IMR-90 (cell line): ENCODE data around the gene AHNAK2. TPM values are rescaled to one million over a fixed set of nuclear protein-coding genes. Genes with fewer than 3 reads are reported as not detected.
"Not testable (repeated sequence)": the region's sequence is repeated elsewhere in the genome, so short reads cannot be mapped to it uniquely, and the experiment has no call there.

Experiments
- ATAC-seq: fragments of 200-7000 bp; cut with Tn5 transposase; 2 replicates; pipeline ENCODE4 v1.9.1; 2020; ENCODE audit warnings: low read depth, mild to moderate bottlenecking, moderate library complexity
- BruUV-seq: library from RNA; stranded (reverse); fragments of 400-500 nt; replicated peaks from 2 replicates; lab custom pipeline; 2021; lab: Mats Ljungman, UMichigan
- CTCF ChIA-PET: fragments of 300-600 bp; formaldehyde crosslinking; extraction: SDS; loops from one replicate; lab custom pipeline; 2021; ENCODE audit warnings: antibody characterized with exemption; lab: Yijun Ruan, JAX
- POLR2A ChIA-PET: fragments of 300-600 bp; sonication (Branson Sonifier 250); formaldehyde crosslinking; loops from one replicate; lab custom pipeline; 2022; ENCODE audit warnings: antibody characterized with exemption; ENCODE audit not compliant: unreplicated experiment; lab: Charles Lee
- DNase-seq: peaks from one replicate; pipeline ENCODE4 v3.0.0; 2013
- H2AFZ ChIP-seq: replicated peaks from 2 replicates; pipeline ENCODE3; 2013; ENCODE audit warnings: low read length, mild to moderate bottlenecking; ENCODE audit not compliant: poor library complexity
- H2AK5ac ChIP-seq: 2 replicates; pipeline ENCODE4 v1.6.1; 2013; ENCODE audit warnings: low read depth, low read length, inconsistent platforms
- H2AK9ac ChIP-seq: replicated peaks from 2 replicates; pipeline ENCODE3; 2013; ENCODE audit warnings: mild to moderate bottlenecking, low read depth, low read length, moderate library complexity; ENCODE audit not compliant: poor library complexity
- H2BK120ac ChIP-seq: 2 replicates; pipeline ENCODE4 v1.6.1; 2013; ENCODE audit warnings: low read depth, low read length, inconsistent platforms
- H2BK15ac ChIP-seq: 3 replicates; pipeline ENCODE4 v1.6.1; 2013; ENCODE audit warnings: low read depth, low read length, inconsistent platforms
- H2BK20ac ChIP-seq: 2 replicates; pipeline ENCODE4 v1.6.1; 2013; ENCODE audit warnings: low read depth, mild to moderate bottlenecking, inconsistent platforms, low read length, moderate library complexity
- H2BK5ac ChIP-seq: 2 replicates; pipeline ENCODE4 v1.6.1; 2013; ENCODE audit warnings: mild to moderate bottlenecking, low read depth, low read length, inconsistent platforms; ENCODE audit not compliant: poor library complexity, severe bottlenecking
- H3K14ac ChIP-seq: replicated peaks from 2 replicates; pipeline ENCODE4 v1.6.1; 2013; ENCODE audit warnings: low read depth, low read length, inconsistent platforms
- H3K18ac ChIP-seq: 2 replicates; pipeline ENCODE4 v1.6.1; 2013; ENCODE audit warnings: low read depth, low read length, control low read depth
- H3K23ac ChIP-seq: 2 replicates; pipeline ENCODE4 v1.6.1; 2013; ENCODE audit warnings: low read depth, low read length, inconsistent platforms
- H3K27ac ChIP-seq: 2 replicates; pipeline ENCODE4 v1.5.1; 2013; ENCODE audit warnings: mild to moderate bottlenecking, control low read depth, low read length; ENCODE audit not compliant: insufficient read depth
- H3K27me3 ChIP-seq: 2 replicates; pipeline ENCODE4 v1.6.1; 2013; ENCODE audit warnings: low read length; ENCODE audit not compliant: control insufficient read depth, insufficient read depth
- H3K36me3 ChIP-seq: 2 replicates; pipeline ENCODE4 v1.6.1; 2013; ENCODE audit warnings: low read length, mixed read lengths; ENCODE audit not compliant: control insufficient read depth, insufficient read depth
- H3K4ac ChIP-seq: 2 replicates; pipeline ENCODE4 v1.6.1; 2013; ENCODE audit warnings: low read depth, low read length, inconsistent platforms
- H3K4me1 ChIP-seq: 2 replicates; pipeline ENCODE4 v1.6.1; 2013; ENCODE audit warnings: low read length, mixed read lengths; ENCODE audit not compliant: control insufficient read depth, insufficient read depth
- H3K4me2 ChIP-seq: 2 replicates; pipeline ENCODE4 v1.6.1; 2013; ENCODE audit warnings: low read depth, mild to moderate bottlenecking, control low read depth, low read length, moderate library complexity
- H3K4me3 ChIP-seq: 2 replicates; pipeline ENCODE4 v1.5.1; 2013; ENCODE audit warnings: low read depth, mild to moderate bottlenecking, control low read depth, low read length, moderate library complexity; ENCODE audit not compliant: insufficient read depth
- H3K56ac ChIP-seq: 2 replicates; pipeline ENCODE4 v1.6.1; 2013; ENCODE audit warnings: low read length, inconsistent platforms; ENCODE audit not compliant: insufficient read depth; ENCODE audit errors: extremely low read depth
- H3K79me1 ChIP-seq, 2 experiments: 2 replicates each; pipeline ENCODE4 v1.6.1; 2013; ENCODE audit warnings: low read length in 2 of 2, inconsistent platforms in 1 of 2, low read depth in 1 of 2
- H3K9ac ChIP-seq: 2 replicates; pipeline ENCODE4 v1.6.1; 2013; ENCODE audit warnings: low read depth, low read length, control low read depth
- H3K9me1 ChIP-seq: 2 replicates; pipeline ENCODE4 v1.6.1; 2013; ENCODE audit warnings: low read length, inconsistent platforms; ENCODE audit not compliant: insufficient read depth
- H3K9me3 ChIP-seq: 2 replicates; pipeline ENCODE4 v1.6.1; 2013; ENCODE audit warnings: low read length; ENCODE audit not compliant: control insufficient read depth, insufficient read depth
- H4K20me1 ChIP-seq: 2 replicates; pipeline ENCODE4 v1.6.1; 2013; ENCODE audit warnings: low read length, inconsistent platforms; ENCODE audit not compliant: insufficient read depth
- H4K5ac ChIP-seq: 2 replicates; pipeline ENCODE4 v1.6.1; 2013; ENCODE audit warnings: mild to moderate bottlenecking, low read depth, low read length, control low read depth
- H4K8ac ChIP-seq, 2 experiments: 2 replicates each; pipeline ENCODE4 v1.6.1; 2013; ENCODE audit warnings: low read depth in 2 of 2, low read length in 2 of 2, control low read depth in 1 of 2, inconsistent platforms in 1 of 2
- H4K91ac ChIP-seq: 2 replicates; pipeline ENCODE4 v1.6.1; 2013; ENCODE audit warnings: low read depth, low read length, inconsistent platforms; ENCODE audit not compliant: insufficient read depth
- WGBS, 2 experiments: methylation state at CpG; one replicate each; pipeline versions ENCODE4 v1.1.5 to v1.1.7; 2013; ENCODE audit warnings: missing lambda C conversion rate in 2 of 2; ENCODE audit not compliant: insufficient read length in 1 of 2; ENCODE audit errors: extremely low coverage in 2 of 2; 5-methylcytosine and 5-hydroxymethylcytosine counted together
- dilution Hi-C: fragments of 300-500 bp; cut with HindIII; formaldehyde crosslinking; loops from one replicate; pipeline ENCODE4 v1.14.3; 2018; ENCODE audit warnings: low sequenced_read_pairs; ENCODE audit not compliant: unreplicated experiment
- in situ Hi-C: fragments of 300-500 bp; cut with MboI; formaldehyde crosslinking; loops from 3 replicates; pipeline ENCODE4 v1.14.3; 2019; ENCODE audit warnings: low sequenced_read_pairs, inconsistent platforms, mixed read lengths
- intact Hi-C: fragments of 100-400 bp; cut with micrococcal nuclease; formaldehyde crosslinking; loops from 2 replicates; pipeline ENCODE4 v1.10.0; 2022
- polyA plus RNA-seq, 3 experiments: library from polyadenylated mRNA; depleted of rRNA; stranded (reverse); fragments of >200 nt; gene quantifications; 2 replicates each; pipeline ENCODE4 v1.2.3, GENCODE V29; 2012; ENCODE audit warnings: low replicate concordance in 1 of 3
- total RNA-seq: library from RNA; depleted of rRNA; stranded (reverse); fragments of >200 nt; gene quantifications from 2 replicates; pipeline ENCODE4 v1.2.3, GENCODE V29; 2012

Gene AHNAK2
- total and polyA plus RNA-seq, 2 of the 4 experiments (the other 2 are of a cell fraction), result 2.6 to 7.9 TPM

- ATAC-seq, H2BK5ac ChIP-seq, H4K91ac ChIP-seq, H4K8ac ChIP-seq, H3K23ac ChIP-seq, H3K9me1 ChIP-seq, H3K27ac ChIP-seq, H2BK15ac ChIP-seq, H4K20me1 ChIP-seq, H3K36me3 ChIP-seq, H3K4ac ChIP-seq, H3K56ac ChIP-seq, H4K5ac ChIP-seq, H3K18ac ChIP-seq, H3K79me1 ChIP-seq, H3K4me1 ChIP-seq, intact Hi-C loops, H3K9me3 ChIP-seq, H3K4me2 ChIP-seq, in situ Hi-C loops, H3K27me3 ChIP-seq, H3K14ac ChIP-seq, H2AK5ac ChIP-seq, H2AFZ ChIP-seq, H3K4me3 ChIP-seq, DNase-seq, POLR2A ChIA-PET, CTCF ChIA-PET, BruUV-seq, H2BK120ac ChIP-seq, dilution Hi-C loops, H2AK9ac ChIP-seq, H3K9ac ChIP-seq, H2BK20ac ChIP-seq: not testable (repeated sequence)
- WGBS, 2 experiments, result 89% methylated on average over 22 of the region's 35 CpGs; no CpG with 5 or more reads in 1 of the 2 experiments
Measured at GRCh38 chr14:104947881-104948735, 30.1 kb downstream of the AHNAK2 start.

GRCh38 chr14:104947201-104947600 is 31.0 kb downstream of the AHNAK2 start:
- H3K18ac ChIP-seq, CTCF ChIA-PET, H3K4me1 ChIP-seq, H2BK120ac ChIP-seq, H3K27ac ChIP-seq, H3K9ac ChIP-seq, H3K4ac ChIP-seq, H4K5ac ChIP-seq, BruUV-seq, DNase-seq, POLR2A ChIA-PET, intact Hi-C loops, dilution Hi-C loops, H2AFZ ChIP-seq, H2AK9ac ChIP-seq, in situ Hi-C loops, H2BK5ac ChIP-seq, H3K9me3 ChIP-seq, H3K9me1 ChIP-seq, H3K27me3 ChIP-seq, H3K56ac ChIP-seq, H3K23ac ChIP-seq, H3K14ac ChIP-seq, H2AK5ac ChIP-seq, H3K79me1 ChIP-seq, H2BK15ac ChIP-seq, H3K4me3 ChIP-seq, ATAC-seq, H4K20me1 ChIP-seq, H4K91ac ChIP-seq, H3K4me2 ChIP-seq, H4K8ac ChIP-seq, H2BK20ac ChIP-seq, H3K36me3 ChIP-seq: not testable (repeated sequence)
- 81% methylated on average over 3 of the region's 13 CpGs; no CpG with 5 or more reads in 1 of the 2 experiments for WGBS, 2 experiments
